ENCODE results near the gene SEMA3D. TPM values are rescaled to one million over a fixed set of nuclear protein-coding genes. Genes with fewer than 3 reads are reported as not detected.

SEMA3D gene
- total RNA-seq: 15.9 TPM

DNA sequence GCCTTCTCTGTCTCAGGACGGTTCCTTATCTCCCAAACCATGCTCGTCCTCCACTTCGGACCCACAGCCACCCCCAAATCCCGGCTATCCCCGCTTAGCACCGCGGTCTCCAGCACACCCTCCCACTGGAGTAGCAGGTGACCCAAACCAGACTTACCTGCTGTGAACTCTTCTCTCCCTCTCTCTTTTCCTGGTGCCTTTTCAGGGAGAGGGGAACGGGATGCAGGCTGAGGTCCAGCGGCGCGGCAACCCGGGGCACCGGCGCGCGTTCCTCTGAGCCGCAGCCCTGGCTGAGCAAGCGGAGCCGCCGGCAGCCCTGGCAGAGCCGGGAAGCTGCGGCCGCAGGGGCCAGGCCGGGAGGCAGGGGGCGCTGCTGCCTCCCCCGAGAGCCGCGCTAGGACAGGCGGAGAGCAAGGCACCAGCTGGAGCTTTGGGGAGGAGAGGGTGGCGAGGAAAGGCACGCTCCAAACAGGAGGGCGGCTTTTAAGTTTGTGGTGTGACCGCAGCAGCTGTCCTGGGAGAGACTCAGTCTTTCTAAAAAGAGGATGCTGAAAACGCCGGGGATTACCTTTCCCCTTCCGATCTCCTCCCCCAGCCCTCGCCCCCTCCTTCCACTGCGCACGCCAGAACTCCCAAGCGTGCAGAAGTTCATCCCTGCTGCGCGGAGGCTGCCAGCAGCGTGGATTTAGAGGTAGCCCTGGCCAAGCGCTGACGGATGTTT, at the start of gene SEMA3D:
TSS of gene SEMA3D (minus strand) at position 536 of the 721 bp plus-strand sequence. CDS start 65,165 bp downstream, outside the sequence.
- DNase-seq (ENCODE audit: low spot score) (peak; percentile 81), ATAC-seq (peak; percentile 88)
- intact Hi-C loops (cut with DNase I): no loop called here

DNA sequence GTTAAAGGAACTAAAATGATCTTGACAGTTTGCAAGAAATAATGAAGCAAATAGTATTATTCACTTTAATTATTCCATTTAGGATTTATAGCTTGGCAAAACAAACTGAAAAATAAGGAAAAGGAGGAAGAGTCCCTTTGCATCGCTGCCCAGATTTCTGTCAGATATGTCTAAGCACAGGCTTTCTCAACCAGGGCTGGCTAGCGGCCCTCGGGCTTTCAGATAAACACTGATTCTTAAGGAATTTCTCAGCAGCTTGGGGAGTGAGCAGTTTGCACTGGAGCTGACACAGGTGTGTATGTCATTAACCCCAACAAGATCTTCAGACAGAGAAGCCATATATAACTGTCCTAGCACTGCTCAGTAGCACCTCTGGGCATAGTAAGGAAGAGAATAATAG, 47.9 kb upstream of the SEMA3D start:
- no peak for ATAC-seq
- no peak for DNase-seq (ENCODE audit: low spot score)
- intact Hi-C loops (cut with DNase I): loop anchor here (10.0 kb wide), 1 partner anchor 1880 kb away; no protein-coding TSS in a partner anchor

DNA sequence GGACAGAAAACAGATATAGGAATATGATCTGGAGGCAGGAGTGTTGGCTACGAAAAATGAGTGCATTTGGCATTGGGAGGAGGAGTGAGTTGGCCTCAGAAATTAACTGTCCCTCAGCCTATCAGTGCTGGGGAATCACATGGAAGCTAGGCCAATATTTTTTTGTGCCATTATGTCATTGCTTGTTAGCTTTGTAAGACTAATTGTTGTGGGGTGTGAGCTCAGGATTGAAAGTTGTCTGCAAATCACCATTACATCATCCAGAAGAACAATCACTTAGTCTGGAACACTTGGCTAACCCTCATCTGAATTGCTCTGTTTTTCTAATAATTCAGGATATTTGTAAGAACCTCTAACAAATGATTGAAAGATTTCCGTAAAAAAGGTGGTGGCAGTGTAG, 45.2 kb upstream of the SEMA3D start:
- DNase-seq (ENCODE audit: low spot score) (no peak), ATAC-seq (no peak)
- intact Hi-C loops (cut with DNase I): loop anchor here (10.0 kb wide), 1 partner anchor 1877 kb away; no protein-coding TSS in a partner anchor

DNA sequence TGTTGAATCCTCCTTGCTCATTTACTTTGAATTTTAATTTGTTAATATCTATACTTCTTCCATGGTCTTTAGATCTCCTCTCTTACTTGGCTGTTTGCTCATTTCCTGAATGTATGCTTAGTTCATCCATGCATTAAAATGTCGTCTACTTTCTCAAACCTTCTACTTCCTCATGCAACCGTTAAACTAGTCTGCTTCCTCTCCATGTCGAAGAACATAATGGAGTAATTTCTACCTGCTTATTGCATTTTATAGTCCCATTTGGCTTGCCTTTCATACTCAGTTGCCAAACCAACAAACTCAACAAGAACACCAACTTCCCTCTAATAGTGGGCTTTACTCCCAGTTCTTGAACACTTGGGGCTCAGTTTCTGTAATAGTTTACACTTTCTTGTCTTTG, 43.8 kb upstream of the SEMA3D start:
- no peak for ATAC-seq
- intact Hi-C loops (cut with DNase I): loop anchor here (10.0 kb wide), 1 partner anchor 1876 kb away; no protein-coding TSS in a partner anchor
- DNase-seq (ENCODE audit: low spot score): no peak

DNA sequence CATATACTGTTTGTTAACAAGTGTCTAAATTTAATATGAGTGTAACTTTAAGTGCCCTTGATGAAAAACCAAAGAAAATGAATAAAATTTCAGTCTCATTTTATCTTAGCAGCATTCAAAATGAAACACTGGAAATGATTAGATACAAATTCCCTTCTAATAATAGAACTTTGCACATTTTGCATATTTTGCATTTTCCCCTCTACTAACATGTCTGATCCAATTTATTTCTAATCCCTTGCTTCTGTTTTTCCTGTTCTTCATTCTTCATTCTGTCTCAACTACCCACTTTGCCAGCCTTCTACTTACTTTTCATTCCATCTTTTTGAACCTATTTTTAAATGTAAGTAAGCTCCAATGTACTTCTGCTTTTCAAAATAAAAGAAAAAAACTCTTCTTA, 42.7 kb upstream of the SEMA3D start:
- ATAC-seq (no peak), DNase-seq (ENCODE audit: low spot score) (no peak)
- intact Hi-C loops (cut with DNase I): no loop called here

DNA sequence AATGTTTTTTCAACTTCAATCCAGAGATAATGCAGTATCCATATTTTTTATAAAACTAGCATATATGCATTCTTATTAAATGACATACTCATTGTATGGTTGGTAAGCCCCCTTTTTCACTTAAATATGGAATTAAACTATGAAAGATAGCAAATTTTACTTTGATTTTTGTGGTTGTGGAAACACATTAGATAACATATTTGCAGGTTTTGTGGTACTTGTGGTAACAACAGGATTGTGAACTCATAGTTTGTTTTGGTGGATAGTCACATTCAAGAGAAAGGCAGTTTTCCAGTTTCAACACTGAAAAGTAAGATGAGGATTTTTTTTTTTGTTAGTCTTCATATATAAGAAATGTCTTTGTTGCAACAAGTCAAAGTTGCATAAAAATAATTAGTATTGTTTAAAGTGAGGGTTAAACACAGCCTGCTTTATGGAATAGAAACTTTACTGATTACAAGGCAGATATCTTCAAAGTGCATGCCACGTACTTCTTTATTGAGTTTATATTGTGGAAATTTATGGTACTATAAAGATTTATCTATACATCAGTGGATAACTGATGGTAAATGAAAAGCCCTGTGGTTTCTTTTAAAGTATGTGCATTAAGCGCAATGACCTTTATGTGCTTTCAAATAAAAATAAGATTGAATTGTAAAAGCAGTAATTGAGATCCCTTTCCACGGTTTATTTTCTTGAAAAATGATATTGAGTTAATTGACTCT, 39.7 kb upstream of the SEMA3D start:
- intact Hi-C loops (cut with DNase I): no loop called here
- ATAC-seq: no peak
- DNase-seq (ENCODE audit: low spot score): no peak

DNA sequence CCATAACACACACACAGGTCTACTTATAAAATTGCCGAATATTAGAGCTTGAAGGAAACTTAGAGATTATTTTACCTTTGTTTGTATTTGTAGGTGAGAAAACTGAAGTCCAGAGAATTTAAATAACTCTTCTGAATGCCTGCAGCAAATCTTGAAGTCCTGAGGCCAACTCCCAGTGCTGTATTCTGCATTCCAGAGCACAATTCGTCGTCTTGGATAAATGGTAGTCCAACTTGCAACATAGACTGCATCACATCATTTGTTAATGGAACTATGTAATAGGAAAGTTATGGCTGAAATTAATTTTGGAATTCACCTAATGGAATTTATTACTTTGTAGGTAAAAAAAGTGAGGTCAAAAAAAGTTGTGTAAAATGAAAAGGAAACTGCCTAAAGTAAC, 37.3 kb upstream of the SEMA3D start:
- intact Hi-C loops (cut with DNase I): no loop called here
- ATAC-seq: no peak
- no peak for DNase-seq (ENCODE audit: low spot score)

DNA sequence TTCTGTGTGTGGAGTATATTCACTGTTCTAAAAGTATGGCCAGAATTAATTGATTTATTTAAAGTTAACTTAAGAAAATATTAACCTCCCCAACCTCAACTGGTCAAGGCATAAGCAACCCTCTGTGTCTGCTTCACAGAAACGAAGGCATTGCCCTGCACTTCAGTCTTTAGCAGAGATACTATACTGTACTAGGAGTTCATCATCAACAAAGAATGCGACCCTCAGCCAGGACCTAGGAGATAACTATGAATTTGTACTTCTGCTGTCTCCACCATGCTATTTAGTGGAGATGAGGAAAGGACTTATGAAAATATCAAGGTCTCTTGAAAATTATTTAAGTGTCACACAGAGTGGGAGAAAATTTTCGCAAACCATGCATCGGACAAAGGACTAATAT, 35.7 kb upstream of the SEMA3D start:
- no peak for DNase-seq (ENCODE audit: low spot score)
- intact Hi-C loops (cut with DNase I): no loop called here
- no peak for ATAC-seq

DNA sequence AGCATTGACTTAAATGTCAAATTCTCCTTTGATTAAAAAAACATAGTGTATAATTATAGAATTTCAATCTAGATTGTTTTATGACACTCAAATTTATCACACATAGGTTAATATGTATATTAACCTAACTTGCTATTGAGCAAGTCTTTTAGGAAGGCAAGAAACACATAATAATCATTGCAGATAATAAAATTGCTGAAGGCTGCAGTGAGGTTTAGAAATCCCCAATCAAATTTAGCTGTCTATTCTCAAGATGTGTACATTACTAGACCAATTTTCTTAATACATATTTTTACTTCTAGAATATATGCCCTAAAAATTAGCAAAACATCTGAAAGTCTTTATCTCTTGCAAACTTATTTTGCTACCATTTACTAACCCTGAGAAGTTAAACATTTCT, 34.9 kb upstream of the SEMA3D start:
- intact Hi-C loops (cut with DNase I): no loop called here
- DNase-seq (ENCODE audit: low spot score) (no peak), ATAC-seq (no peak)

DNA sequence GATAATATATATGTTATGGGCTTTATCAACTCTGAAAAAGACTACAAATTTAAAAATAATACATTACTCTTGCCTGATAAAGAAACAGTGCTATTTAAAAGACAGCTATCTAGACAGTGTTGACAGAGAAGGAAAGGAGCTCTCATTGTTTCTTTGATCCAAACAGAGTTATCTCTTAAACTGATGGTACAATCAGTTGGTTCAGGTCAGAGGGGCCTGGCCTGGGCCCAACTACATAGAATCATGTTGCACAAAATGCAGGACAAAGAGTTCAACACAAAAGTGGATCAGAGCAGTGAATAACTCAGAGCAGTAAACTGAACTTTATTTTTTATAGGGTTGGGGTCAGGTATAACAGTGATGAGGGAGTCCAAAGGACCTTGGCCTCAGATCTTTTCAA, 33.8 kb upstream of the SEMA3D start:
- ATAC-seq (no peak), DNase-seq (ENCODE audit: low spot score) (no peak)
- intact Hi-C loops (cut with DNase I): no loop called here

DNA sequence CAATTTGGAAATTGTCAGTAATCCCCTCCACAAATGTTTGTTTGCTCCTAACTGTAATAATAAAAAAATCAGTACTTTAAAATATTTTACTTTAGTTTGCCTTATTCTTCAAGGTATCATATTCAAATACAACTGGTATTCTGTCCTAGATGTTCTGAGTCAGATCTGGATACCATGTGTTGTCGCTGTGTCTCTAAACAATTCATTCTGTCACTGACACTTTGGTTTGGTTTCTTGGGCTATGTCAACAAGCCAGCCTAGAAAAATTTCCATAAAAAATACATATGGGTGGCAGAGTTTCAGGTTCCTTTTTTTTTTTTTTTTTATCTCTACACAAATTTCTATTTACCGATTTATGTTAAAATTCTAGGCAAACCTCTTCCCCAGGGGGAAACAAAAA, 33.2 kb upstream of the SEMA3D start:
- DNase-seq (ENCODE audit: low spot score): no peak
- ATAC-seq: no peak
- intact Hi-C loops (cut with DNase I): no loop called here

DNA sequence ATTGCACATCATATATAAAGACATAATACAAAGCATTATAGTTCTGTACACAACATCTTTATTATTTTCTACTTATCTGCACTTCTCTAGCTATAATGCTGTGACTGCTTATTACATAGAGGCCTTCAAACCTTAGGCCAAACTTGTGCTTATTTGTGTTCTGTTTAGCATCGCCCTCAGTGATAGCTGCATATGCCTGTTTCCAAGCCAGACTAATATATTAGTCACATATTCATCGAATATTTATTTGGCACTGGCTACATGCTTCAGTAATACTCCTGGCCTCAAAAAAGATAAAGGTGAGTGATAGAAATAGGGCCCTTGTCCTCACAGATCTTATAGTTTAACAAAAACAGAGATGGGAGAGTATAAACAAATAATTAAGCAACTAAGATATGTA, 30.2 kb upstream of the SEMA3D start:
- ATAC-seq: no peak
- intact Hi-C loops (cut with DNase I): no loop called here
- no peak for DNase-seq (ENCODE audit: low spot score)

DNA sequence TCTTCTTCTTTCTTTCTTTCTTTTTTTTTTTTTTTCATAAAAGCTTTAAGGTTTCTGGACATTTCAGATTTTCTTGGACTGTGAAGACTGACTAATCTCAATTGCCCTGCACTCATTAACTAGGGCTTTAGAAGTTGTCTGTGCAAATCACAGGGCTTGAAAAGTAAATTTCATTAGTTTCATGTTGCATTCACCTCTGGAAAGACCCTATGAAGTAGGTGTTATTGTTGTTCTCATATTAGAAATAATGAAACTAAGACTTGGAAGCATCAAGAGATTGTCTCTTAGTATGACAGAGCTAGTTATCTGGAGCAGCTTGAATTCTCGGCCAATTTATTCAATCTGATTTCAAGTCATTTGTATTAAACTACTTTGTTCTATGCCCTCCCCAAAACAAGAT, 28.2 kb upstream of the SEMA3D start:
- no peak for DNase-seq (ENCODE audit: low spot score)
- no peak for ATAC-seq
- intact Hi-C loops (cut with DNase I): no loop called here

DNA sequence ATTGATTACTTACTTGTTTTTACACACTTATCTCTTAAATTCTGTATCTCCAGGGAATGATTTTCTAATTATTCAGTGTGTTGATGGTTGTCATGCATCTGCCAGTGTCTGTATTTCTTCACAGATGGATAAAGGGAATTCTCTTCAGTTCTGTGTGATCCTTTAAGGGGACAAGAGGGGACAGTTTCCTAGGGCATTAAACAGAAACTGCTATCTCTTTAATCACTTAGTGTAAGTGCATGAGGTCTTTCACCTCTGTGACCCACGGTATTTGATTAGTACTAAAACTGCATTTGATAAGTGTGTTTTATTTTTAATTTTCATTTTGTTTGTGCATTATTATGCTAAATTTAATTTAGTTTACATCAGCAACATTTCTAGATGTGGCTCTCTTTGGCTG, 26.6 kb upstream of the SEMA3D start:
- DNase-seq (ENCODE audit: low spot score) (no peak), ATAC-seq (no peak)

DNA sequence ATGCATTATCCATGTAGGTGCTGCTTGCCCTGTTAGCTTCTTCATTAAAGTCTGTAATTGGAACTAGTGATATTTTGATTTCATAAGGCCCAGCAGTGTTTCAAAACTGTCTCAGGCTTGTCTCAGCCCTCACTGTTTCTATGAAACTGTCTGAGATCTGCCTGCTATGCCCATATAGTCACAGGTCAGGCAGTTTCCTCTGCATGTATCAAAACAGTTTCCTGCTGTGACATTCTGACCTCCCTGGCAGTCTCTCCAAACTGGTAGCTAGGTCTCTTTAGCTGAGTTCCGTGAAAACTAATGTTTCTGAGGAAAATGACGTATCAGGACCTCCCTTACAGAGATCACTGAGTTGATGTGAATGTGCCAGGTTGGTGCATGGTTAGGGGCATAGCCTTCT, 18.9 kb upstream of the SEMA3D start:
- DNase-seq (ENCODE audit: low spot score) (no peak), ATAC-seq (no peak)
- intact Hi-C loops (cut with DNase I): no loop called here

More for the DNA sequence above, 26.6 kb upstream of the SEMA3D start:
- intact Hi-C loops (cut with DNase I): no loop called here

DNA sequence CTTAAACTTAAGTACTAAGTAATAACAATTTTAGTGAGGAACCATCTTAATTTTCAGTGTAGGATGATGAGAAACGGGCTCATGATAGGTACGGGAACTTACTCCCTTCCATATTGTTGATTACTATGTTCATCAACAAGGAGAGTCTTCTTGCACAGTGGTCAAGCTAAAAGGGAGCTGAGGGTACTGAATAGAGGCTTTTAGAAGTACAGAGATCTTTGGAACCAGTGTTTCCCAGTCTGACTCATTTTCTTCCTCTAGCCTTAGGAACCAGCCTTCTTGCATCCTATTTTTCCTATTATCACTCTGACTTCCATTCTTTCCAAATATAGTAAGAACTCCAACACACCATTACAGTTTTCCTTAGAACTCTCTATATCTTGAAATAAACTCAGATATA, 17.6 kb upstream of the SEMA3D start:
- no peak for DNase-seq (ENCODE audit: low spot score)
- intact Hi-C loops (cut with DNase I): no loop called here
- ATAC-seq: no peak

DNA sequence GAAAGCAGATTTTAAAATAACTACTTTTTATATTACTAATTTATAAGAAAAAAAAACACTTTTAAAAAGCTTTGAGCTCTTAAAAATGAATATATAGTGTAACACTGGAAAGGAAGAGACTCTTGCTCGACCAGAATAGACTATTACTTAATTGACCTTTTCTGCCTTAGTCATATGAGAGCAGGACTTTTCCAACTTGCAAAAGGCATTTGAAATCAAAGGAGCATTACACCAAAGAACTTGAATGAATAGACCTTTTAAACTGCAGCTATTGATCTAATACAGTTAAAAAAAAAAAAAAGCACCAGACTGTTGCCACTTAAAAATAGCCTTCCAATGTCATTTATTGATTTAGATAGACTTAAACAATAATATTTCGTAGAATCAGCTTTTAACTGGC, 17.2 kb upstream of the SEMA3D start:
- DNase-seq (ENCODE audit: low spot score): no peak
- no peak for ATAC-seq
- intact Hi-C loops (cut with DNase I): no loop called here

DNA sequence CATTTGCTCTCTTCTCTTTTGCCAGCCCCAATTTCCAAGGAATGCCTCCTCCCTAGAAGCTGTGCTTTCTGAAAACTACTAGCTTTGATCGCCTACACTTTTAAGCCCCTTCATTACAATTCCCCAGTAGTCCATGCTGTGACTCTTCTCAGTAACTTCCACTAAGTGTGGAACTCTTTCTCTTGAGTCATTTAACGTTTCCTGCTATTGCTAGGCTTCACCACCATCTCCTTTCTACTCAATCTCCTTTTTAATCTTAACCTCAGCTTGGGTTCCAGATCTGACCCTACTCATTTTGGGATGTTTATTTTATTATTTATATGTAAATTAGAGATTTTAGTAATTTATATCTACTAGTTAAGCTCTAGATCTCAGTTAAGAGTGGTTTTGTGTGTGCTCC, 14.4 kb upstream of the SEMA3D start:
- no peak for ATAC-seq
- intact Hi-C loops (cut with DNase I): no loop called here
- DNase-seq (ENCODE audit: low spot score): no peak

DNA sequence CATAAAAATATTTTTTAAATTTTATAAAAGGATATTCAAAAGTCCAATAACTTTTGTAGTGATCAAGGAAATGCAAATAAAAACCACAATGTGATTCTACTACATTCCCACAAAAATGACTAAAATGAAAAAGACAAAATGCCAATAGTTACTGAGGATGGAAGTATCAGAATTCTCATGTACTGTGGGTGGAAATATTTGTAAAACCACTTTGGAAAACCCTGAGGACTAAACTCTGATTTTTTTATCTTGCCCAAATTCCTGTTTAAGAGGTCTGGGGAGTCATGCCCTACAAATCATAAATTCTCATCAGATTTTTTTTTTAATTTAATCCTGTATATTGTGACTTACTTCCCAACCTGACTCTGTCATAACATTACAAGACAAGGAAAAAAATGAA, 9.8 kb upstream of the SEMA3D start:
- intact Hi-C loops (cut with DNase I): no loop called here
- ATAC-seq: no peak
- no peak for DNase-seq (ENCODE audit: low spot score)

DNA sequence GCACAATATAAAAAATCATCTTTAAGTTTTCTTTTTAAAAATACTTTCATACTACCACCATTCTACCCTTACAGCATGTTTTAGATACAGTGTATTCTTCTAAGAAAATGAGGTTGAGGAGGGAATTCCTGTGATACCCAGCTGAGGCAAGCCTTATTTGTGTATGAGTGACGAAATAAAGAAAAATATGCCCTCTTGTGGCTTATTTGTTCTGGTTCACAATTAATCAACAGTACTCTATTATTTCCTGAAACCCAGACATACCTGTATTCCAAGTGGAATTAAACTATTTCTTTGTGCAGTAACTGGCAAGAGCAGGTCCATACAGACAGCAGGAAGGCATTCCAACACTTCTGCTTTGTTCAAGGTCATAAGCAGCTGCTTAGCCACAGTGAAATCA, 4.5 kb upstream of the SEMA3D start:
- ATAC-seq (peak; percentile 37), DNase-seq (ENCODE audit: low spot score) (no peak)
- intact Hi-C loops (cut with DNase I): no loop called here

DNA sequence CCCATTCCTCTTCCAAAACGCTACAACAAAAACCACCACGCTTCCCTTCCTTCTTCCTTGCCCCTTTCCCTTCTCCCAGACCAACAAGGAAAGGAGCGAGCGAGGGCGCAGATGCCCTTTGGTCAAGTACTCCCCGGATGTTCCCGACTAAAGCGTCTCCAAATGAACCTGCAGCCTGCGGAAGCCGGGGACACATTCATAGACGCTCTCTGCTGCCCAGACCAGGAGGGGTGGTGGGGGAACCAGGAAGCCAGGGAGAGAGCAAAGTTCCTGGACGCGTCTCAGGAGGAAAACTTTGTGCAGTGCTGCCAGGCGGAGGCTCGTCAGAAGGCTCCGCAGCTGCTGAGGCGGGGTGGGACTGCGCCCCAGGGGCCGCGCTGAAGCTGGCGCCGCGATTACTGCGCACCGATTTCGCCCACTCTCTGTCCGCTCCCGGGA, 754 bp downstream of the SEMA3D start:
- DNase-seq (ENCODE audit: low spot score): no peak
- intact Hi-C loops (cut with DNase I): no loop called here
- peak; percentile 70 for ATAC-seq

Measured in sciatic nerve (tissue), 2 donors.